Uterus (tissue), 4 donors: ENCODE results near the gene SUPT4H1. TPM values are rescaled to one million over a fixed set of nuclear protein-coding genes. Genes with fewer than 3 reads are reported as not detected.

Experiments used
- DNase-seq, 2 donors: peaks; one replicate each; pipeline ENCODE4 v3.0.0-alpha.2; 2019 to 2020
- H3K27ac ChIP-seq, 2 donors: fragments of 200-600 bp; sonication (generic); 1 replicate in 1 of 2; 2 replicates in 1 of 2; pipeline ENCODE4 v1.5.1; 2016 to 2018
- H3K27me3 ChIP-seq, 2 donors: fragments of 200-600 bp; sonication (generic); one replicate each; pipeline ENCODE4 v1.5.1; 2018 to 2019; ENCODE audit warnings: control low read depth in 1 of 2
- H3K36me3 ChIP-seq, 2 donors: fragments of 200-600 bp; sonication (generic); one replicate each; pipeline ENCODE4 v1.5.1; 2019; ENCODE audit warnings: control low read depth in 1 of 2
- H3K4me1 ChIP-seq, 2 donors: fragments of 200-600 bp; sonication (generic); one replicate each; pipeline ENCODE4 v1.5.1; 2018 to 2019; ENCODE audit warnings: control low read depth in 1 of 2
- H3K4me3 ChIP-seq, 2 donors: fragments of 200-600 bp; sonication (generic); 1 replicate in 1 of 2; 2 replicates in 1 of 2; pipeline ENCODE4 v1.5.1; 2018 to 2019; ENCODE audit warnings: mild to moderate bottlenecking in 1 of 2
- H3K9me3 ChIP-seq, 2 donors: fragments of 200-600 bp; sonication (generic); one replicate each; pipeline ENCODE4 v1.5.1; 2019; ENCODE audit warnings: control low read depth in 1 of 2
- CTCF ChIP-seq, 4 experiments: fragments of 200-600 bp in 2 of 4; fragments of 450-650 bp in 2 of 4; sonication (generic) in 2 of 4; IDR thresholded peaks; one replicate each; pipeline ENCODE4 v1.5.1; 2016 to 2019; ENCODE audit warnings: antibody characterized with exemption in 4 of 4, mild to moderate bottlenecking in 2 of 4, moderate library complexity in 1 of 4
- POLR2A ChIP-seq, 2 donors: fragments of 450-650 bp; IDR thresholded peaks; one replicate each; pipeline ENCODE4 v1.6.1; 2016; ENCODE audit warnings: antibody characterized with exemption in 2 of 2, mild to moderate bottlenecking in 1 of 2, moderate library complexity in 1 of 2
- intact Hi-C: fragments of 100-400 bp; cut with DNase I; formaldehyde crosslinking; loops from one replicate; pipeline ENCODE4 v1.15.1; 2023; ENCODE audit warnings: low total_unique reads
- total RNA-seq, 4 donors: library from RNA; depleted of rRNA in 3 of 4; stranded (reverse); fragments of >200 nt in 3 of 4; gene quantifications; one replicate each; pipeline versions ENCODE4 v1.1.0 to v1.2.4, GENCODE V29; 2014 to 2023
- donor health status: DM: yes; HTN: yes; CAD: no.

The SUPT4H1 gene
- total RNA-seq, 4 donors from 2014 or later: 31.1 to 267 (median 98.1) TPM

DNA sequence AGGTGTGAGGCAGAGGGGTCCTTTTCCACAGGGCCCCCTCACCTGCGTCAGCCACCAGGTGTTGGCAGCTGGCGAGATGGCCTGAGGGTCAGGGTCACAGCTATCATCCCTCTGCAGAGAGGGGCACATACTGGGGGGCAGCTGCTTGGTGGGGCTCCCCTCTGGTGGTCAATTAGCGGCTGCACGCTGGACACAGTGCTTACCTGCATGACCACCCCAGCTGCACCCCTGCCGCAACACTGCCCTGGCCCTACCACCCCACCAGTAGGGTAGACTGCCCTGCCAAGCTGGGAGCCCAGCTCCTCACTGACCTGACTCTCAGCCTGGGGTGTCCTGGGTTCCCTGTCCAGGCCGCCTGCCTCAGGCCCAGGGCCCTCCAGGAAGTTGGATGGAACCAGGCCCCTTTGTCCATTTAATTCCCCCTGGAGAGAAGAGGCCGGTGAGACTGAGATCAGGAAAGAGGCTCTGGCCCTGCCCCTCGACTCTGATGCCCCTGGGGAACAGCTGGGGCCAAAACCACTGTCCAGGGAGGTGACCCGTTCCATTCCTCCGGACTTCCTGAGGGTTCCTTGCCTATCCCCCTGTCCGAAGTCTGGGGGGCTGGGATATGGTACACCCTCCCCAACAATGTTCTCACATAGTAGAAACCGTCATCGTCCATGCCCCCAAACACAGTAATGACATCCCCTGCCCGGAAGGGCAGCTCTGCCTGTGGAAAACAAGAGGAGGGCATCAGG, 47.1 kb downstream of the SUPT4H1 start:
- DNase-seq: peak in 1 of 2 donors; percentile 10
- Histone ChIP-seq H3K4me3 (no peak overlapping the region), H3K27ac (no peak overlapping the region), H3K4me1 (no peaks in the 10 kb centered on the region), H3K9me3 (no peaks in the 10 kb centered on the region), H3K36me3 (no peaks in the 10 kb centered on the region), H3K27me3 (no peaks in the 10 kb centered on the region)
- TF ChIP-seq CTCF (IDR thresholded peaks at IDR 0.05): no peak
- no peak for TF ChIP-seq POLR2A (IDR thresholded peaks at IDR 0.05)
- intact Hi-C loops: no loop called here

- peak in 1 of 2 donors; percentile 18 for DNase-seq
- no peak overlapping the region for H3K4me3 ChIP-seq
- no peaks in the 10 kb centered on the region for H3K9me3 ChIP-seq
- H3K27me3 ChIP-seq: no peaks in the 10 kb centered on the region
- H3K27ac ChIP-seq: no peak overlapping the region
- H3K36me3 ChIP-seq: no peaks in the 10 kb centered on the region
- no peaks in the 10 kb centered on the region for H3K4me1 ChIP-seq
- intact Hi-C loops: no loop called here
- TF ChIP-seq CTCF (IDR thresholded peaks at IDR 0.05) (peak in 3 of 4 experiments; percentile 21 to 46 (median 40)), POLR2A (IDR thresholded peaks at IDR 0.05) (no peak)
Measured at GRCh38 chr17:58303971-58304749, 47.8 kb downstream of the SUPT4H1 start.

- TF ChIP-seq POLR2A (IDR thresholded peaks at IDR 0.05) (no peak), CTCF (IDR thresholded peaks at IDR 0.05) (no peak)
- H3K4me3 ChIP-seq: no peak overlapping the region
- intact Hi-C loops: no loop called here
- no peak overlapping the region for H3K27ac ChIP-seq
- no peaks in the 10 kb centered on the region for H3K4me1 ChIP-seq
- H3K27me3 ChIP-seq: no peaks in the 10 kb centered on the region
- no peaks in the 10 kb centered on the region for H3K36me3 ChIP-seq
- DNase-seq: peak in 1 of 2 donors; percentile 8
- no peaks in the 10 kb centered on the region for H3K9me3 ChIP-seq
Measured at GRCh38 chr17:58302919-58303585, 48.9 kb downstream of the SUPT4H1 start.

- TF ChIP-seq POLR2A (IDR thresholded peaks at IDR 0.05): no peak
- TF ChIP-seq CTCF (IDR thresholded peaks at IDR 0.05): no peak
- intact Hi-C loops: no loop called here
- DNase-seq: no peak
- H3K9me3 ChIP-seq: no peaks in the 10 kb centered on the region
- no peaks in the 10 kb centered on the region for H3K36me3 ChIP-seq
- no peaks in the 10 kb centered on the region for H3K27me3 ChIP-seq
- H3K27ac ChIP-seq: no peak overlapping the region
- H3K4me3 ChIP-seq: no peak overlapping the region
- H3K4me1 ChIP-seq: no peaks in the 10 kb centered on the region
Measured at GRCh38 chr17:58302171-58302918, 49.7 kb downstream of the SUPT4H1 start.
